ENCODE results near the gene ARMC9. TPM values are rescaled to one million over a fixed set of nuclear protein-coding genes. Genes with fewer than 3 reads are reported as not detected.
"Not testable (repeated sequence)": the region's sequence is repeated elsewhere in the genome, so short reads cannot be mapped to it uniquely, and the experiment has no call there.

The ARMC9 gene
- total RNA-seq, 1 donor from 2014 or later, result 11.9 TPM

- DNase-seq, result no peak
These were observed 143.8 kb downstream of the ARMC9 start for GRCh38 chr2:231342061-231342711.

GRCh38 chr2:231343006-231343710, 144.7 kb downstream of the ARMC9 start:
- no peak for DNase-seq

GRCh38 chr2:231343988-231344387, 145.6 kb downstream of the ARMC9 start:
- no peak for DNase-seq

- DNase-seq, result no peak
These were observed 146.4 kb downstream of the ARMC9 start for GRCh38 chr2:231344851-231345250.

DNA sequence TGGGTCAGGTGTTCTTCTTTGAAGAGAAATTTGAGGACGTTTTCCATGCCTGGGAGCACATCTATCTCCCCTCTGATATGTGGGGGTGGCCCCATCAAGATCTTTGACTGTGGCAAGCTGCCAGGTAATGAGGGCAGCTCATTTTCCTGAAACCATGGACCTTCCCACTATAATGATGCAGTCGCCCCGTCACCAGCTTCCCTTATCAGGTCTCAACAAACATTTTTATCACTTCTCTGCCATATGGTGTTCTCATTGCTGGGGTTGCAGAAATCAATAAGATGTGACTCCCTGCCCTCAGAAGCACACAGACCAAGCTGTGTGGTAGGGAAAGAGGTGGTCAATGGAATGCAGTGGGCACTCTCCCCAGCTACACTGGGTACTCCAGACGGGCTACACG, 148.7 kb downstream of the ARMC9 start:
- DNase-seq, result no peak

- no peak for DNase-seq
These were observed 149.2 kb downstream of the ARMC9 start for GRCh38 chr2:231347638-231348037.

DNA sequence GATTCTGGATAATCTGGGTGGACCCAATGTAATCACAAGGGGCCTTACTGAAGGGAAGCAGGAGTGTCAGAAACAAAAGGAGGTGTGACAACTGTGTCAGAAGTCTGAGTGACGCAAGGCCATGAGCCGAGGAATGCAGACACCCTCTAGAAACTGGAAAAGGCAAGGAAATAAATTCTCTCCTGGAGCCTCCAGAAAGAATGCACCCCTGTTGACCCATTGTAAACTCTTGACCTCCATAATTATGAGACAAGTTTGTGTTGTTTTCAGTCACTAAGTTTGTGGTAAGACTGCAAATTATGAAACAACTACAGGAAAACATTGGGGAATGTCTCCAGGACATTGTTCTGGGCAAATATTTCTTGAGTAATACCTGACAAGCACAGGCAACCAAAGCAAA, 149.7 kb downstream of the ARMC9 start:
- DNase-seq, result no peak

GRCh38 chr2:231348704-231349373, 150.4 kb downstream of the ARMC9 start:
- DNase-seq, result no peak

- DNase-seq, result not testable (repeated sequence)
These were observed 150.9 kb downstream of the ARMC9 start for GRCh38 chr2:231349374-231349735.

DNA sequence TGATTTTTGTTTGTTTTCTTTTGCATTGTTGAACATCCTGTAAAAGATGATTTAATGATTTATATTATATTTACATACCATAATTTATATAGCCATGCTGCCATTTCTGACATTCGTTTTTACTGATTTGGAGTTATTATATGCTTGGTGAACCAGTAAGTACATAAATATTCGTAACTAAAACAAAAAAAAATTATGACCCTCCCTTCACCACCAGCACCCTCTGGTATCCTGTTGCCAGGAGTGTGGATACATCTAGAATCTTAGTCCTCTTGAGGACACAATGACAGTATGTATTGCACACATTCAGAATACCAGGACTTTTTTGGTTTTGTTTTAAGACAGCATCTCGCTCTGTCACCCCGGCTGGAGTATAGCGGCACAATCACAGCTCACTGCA, 153.2 kb downstream of the ARMC9 start:
- DNase-seq, result no peak

DNA sequence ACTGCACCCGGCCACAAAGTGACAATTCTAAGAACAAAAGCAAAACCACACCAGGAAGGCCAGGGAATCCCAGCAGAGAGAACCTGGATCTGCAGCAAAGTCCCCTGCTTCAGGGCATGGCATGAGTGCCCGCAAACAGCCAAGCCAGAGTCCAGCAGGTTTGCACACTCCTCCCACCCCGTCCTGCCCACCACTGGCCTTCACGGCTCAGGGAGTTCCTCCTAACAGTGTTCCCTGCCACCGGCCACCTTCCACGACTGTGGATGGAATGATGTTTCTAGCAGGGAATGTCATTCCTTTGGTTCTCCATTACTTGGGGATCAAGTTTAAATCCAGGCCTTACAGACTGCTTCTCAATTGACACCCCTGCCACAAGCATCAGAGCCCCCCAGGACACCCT, 155.0 kb downstream of the ARMC9 start:
- DNase-seq, result no peak

DNA sequence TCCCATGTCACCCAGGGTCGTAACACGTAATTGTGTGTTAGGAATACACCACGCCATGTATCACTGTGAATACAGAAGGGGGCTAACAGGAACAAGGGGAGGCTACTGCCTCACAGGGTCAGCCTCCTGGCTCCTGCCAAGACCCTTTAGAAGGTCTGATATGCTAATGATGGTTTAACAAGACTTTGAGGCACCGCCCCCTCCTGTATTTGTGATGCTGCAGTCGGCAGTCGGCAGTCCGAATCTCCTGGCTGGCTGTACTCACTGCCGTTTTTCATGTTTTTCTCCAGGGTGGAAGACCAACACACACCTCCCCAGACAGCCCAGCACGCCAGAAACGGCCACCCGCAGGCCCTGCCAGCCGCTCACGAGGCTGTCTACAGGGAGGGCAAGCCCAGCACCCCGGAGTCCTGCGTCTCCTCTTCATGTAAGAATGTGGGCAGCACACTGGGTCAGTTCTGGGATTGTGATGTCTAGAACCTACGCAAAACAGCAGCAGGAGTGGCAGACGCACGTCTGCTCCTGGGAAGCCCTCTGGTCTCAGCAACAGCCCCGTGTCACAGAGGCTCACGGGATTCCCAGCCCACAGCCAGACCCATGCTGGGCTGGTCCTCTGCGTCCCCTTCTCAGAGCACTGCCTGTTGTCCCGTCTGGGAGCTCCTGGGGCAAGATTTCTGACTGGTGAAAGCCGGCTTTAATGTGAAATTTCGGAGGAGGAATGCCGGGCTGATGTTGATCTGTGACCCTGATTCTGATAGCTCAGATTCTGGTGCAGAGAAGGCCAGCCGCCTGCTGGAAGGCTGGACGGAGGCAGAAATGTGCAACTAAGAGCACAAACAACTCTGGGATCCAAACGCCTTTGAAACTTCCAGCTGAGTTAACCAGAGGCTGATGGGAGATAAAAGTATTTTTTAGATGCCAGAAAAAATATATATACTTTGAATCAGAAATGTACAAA, 157.4 kb downstream of the ARMC9 start:
- no peak for DNase-seq

- DNase-seq, result peak; percentile 69
These were observed 158.0 kb downstream of the ARMC9 start for GRCh38 chr2:231356466-231356844.

DNA sequence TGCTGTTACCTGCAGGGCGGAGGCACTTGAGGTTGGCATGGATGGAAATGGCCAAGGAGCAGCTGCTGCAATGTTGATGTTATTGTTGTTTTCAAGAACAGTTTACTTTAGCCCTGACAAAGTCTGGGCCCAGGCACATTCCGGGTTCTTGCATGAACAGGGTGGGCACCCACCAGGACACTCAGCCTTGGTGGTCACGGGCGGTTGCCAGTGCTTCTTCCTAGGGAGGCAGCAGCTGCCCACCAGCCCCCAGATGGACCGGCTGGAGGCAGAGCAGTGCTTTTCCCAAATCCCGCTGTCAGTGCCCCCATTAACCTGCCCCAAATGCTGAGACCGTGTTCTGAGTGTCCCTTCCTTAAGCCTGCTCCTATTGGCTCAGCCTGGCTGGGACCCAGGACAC, 158.6 kb downstream of the ARMC9 start:
- no peak for DNase-seq

GRCh38 chr2:231357931-231358330, 159.5 kb downstream of the ARMC9 start:
- no peak for DNase-seq

- DNase-seq, result no peak
These were observed 161.0 kb downstream of the ARMC9 start for GRCh38 chr2:231359441-231359840.

GRCh38 chr2:231359948-231360347, 161.5 kb downstream of the ARMC9 start:
- no peak for DNase-seq

GRCh38 chr2:231360401-231360800, 162.0 kb downstream of the ARMC9 start:
- no peak for DNase-seq

DNA sequence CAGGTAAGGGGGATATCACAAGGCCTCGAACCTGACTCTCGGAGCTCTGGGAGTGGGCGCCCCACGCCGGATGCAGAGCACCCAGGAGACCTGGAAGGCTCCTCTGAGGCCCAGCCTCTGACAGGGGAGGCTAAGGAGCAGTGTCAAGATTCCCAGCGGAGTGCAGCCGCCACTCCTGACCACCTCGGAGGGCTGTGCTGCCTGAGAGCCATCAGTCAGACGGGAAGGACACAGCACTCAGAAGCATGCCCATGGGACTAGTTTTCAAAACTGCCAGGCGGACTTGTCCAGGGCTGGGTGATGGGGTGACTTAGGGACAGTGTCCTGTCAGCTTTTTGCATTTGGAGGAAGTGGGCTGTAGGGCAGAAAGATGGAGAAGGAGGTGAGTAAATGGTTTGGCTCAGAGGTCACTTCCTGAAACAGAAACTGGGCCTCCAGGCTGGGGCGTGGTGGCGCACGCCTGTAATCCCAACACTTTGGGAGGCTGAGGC, 162.5 kb downstream of the ARMC9 start:
- DNase-seq, result no peak

- no peak for DNase-seq
These were observed 163.5 kb downstream of the ARMC9 start for GRCh38 chr2:231361701-231362554.

DNA sequence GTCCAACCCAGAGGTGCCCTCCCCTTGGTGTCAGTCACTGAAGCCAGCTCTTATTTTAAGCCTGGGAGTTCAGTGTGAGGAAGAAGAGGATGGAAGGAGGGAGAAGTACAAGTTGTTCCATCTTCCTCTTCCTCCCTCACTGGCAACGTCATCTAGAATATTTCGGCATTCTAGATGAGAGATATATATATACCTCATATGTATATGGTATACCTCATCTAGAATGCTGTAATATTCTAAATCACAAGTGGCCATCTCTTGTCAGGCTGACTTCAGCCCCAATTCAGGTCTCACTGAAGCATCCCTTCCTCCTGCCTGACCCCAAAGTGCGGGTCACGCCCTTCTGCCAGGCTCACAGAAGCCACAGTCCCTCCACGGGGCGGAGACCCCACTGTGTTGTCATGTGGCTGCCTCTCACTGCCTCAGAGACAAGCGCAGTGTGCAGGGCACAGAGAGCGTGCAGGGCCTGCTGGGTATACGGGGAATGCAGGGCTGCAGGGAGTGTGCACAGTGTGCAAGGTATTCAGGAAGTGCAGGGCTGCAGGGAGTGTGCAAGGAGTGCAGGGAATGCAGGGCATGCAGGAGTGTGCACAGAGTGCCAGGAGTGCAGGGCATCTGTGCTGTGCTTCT, 164.2 kb downstream of the ARMC9 start:
- DNase-seq, result no peak
